Right lung (tissue), 5 donors: ENCODE measurements around the gene PRDM13. TPM values are rescaled to one million over a fixed set of nuclear protein-coding genes. Genes with fewer than 3 reads are reported as not detected.
"Not testable (repeated sequence)": the region's sequence is repeated elsewhere in the genome, so short reads cannot be mapped to it uniquely, and the experiment has no call there.

Source experiments
- DNase-seq, 2 donors: peaks; one replicate each; pipeline ENCODE4 v3.0.0-alpha.2; 2013
- polyA plus RNA-seq, 5 donors: library from polyadenylated mRNA; unstranded; fragments of 120-200 nt; gene quantifications; one replicate each; pipeline versions ENCODE4 v1.2.1 to v1.2.3, GENCODE V29; 2013; ENCODE audit warnings: inconsistent platforms in 1 of 5, low replicate concordance in 1 of 5; ENCODE audit not compliant: insufficient read length in 5 of 5, insufficient read depth in 1 of 5

Gene PRDM13
- polyA plus RNA-seq, 5 donors = not detected

DNA sequence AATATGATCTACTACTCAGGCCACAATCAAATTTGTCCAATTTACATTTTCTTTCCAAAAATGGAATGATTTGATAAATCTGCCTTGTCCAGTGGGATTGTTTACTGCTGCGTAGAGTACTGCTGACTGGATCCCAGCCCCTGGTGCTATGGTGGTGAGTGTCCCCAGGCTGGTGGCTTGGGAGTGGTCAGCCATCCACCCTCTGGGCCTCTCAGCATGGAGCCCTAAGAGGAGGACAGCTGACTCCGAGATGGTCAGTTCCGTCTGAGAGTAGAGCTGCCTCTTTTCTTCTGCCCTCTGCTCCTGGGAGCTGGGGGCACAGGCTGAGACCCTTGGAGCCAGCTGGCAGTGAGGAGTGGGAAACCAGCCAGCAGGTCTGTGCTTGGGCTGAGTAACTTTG is 22.7 kb downstream of the PRDM13 start:
- no peak for DNase-seq

DNA sequence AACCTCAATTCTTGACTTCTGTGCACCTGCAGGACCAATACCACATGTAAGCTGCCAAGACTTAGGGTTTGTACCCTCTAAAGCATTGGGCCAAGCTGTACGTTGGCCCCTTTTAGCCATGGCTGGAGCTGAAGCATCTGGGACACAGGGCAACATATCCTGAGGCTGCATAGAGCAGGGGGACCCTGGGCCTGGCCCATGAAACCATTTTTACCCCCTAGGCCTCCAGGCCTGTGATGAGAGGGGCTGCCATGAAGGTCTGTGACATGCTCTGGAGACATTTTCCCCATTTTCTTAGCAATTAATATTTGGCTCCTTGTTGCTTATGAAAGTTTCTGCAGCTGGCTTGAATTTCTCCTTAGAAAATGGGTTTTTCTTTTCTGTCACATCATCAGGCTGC is 31.0 kb downstream of the PRDM13 start:
- no peak for DNase-seq

DNA sequence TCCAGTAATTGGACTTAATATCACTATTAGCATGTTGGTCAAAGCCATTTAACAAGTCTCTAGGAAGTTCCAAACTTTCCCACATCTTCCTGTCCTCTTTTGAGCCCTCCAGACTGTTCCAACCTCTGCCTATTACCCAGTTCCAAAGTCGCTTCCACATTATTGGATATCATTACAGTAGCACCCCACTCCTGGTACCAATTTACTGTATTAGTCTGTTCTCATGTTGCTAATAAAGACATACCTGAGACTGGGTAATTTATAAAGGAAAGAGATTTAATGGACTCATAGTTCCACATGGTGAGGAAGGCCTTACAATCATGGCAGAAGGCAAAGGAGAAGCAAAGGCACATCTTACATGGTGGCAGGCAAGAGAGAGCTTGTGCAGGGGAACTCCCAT is 31.7 kb downstream of the PRDM13 start:
- DNase-seq = not testable (repeated sequence)

DNA sequence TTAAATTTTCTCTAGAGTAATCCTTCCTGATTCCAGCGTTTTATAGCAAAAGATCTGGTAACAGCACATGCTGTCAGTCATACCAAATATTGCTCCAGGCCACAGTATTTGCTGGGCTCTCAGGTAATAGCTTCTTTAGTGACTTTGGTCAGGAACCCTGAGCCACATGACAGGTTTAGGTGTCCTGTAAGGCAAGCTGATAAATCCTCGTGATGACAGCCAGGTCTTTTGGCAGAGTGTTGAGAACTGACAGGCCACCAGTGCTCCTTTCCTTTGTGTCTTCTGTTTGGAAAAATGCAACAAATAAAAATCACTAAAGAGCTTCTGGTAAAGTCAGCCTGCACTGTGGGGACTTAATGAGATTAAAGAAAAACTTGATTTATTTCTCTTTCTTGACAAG is 34.6 kb downstream of the PRDM13 start:
- no peak for DNase-seq

DNA sequence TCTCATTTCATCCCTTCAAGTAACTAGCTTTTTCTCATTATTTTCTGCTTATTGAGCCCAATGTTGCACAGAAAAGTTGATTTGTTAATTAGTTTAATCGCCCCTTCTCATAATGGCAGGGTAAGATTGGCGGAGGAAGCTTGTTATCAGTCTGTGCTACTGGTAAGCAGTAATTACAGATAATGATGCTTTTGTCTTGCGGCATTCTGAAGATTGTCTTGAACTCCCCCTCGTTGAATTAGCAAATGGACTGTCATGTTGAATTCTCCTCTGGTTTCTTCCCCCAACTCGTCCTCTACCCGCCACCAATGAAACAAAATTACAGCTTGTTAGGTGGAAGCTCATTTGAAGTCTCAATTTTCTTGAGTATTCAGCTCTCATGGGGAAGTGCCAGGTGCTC is 39.4 kb downstream of the PRDM13 start:
- no peak for DNase-seq

- DNase-seq = not testable (repeated sequence)
These were observed 43.5 kb downstream of the PRDM13 start for GRCh38 chr6:99650091-99650571.

DNA sequence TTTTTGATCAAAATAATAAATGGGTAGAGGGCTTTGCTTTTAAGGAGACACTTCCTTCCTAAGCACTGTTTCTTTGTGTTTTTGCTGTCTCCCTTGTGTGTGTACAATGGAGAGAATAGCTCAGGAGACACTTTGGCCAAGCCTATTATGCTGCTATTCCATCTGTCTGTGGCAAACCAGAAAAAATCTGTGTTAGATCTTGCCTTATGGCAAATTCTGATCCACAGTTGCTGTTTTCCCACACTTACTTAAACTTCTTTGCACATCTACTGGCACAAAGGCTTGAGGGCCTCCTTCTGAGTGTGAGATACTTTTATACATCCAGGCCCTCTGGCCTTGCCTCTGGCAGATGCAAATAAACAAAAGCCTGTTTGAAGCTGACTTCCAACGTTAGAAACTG is 53.6 kb downstream of the PRDM13 start:
- no peak for DNase-seq

DNA sequence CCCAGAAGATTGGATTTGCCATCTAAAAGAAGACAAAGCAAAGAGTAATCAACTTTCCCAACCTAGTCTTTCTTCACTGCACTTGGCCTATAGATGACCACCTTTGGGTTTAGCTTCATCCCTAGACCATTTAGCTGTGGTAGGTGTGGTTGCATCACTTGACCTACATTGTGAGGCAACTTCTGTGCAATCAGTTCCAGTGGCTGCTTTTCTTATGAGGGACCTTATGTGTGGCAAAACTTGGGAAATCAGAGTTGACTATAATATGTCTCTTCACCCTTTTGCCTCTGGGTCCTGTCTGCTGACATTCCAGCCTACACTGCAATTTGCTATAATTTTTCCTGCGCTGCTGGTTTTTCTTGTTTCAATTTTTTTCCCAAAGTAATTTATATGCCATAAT is 55.2 kb downstream of the PRDM13 start:
- no peak for DNase-seq

- no peak for DNase-seq
These were observed 56.0 kb downstream of the PRDM13 start for GRCh38 chr6:99662616-99663015.

Other genes starting within 250 kb of the PRDM13 start
- gene COQ3, start 212.6 kb upstream of the PRDM13 start, polyA plus RNA-seq = 10 to 100 TPM in 3 of 5 donors, 1 to 10 TPM in 2; 9.4 to 12.2 (median 11.0) TPM
- 100 to 1,000 TPM; 212 to 440 (median 386) TPM for gene PNISR, start 181.5 kb upstream of the PRDM13 start, polyA plus RNA-seq
- gene USP45, start 91.4 kb upstream of the PRDM13 start, polyA plus RNA-seq = 10 to 100 TPM in 4 of 5 donors, 1 to 10 TPM in 1; 9.1 to 14.8 (median 13.8) TPM
- gene CCNC, start 38.2 kb upstream of the PRDM13 start, polyA plus RNA-seq = 100 to 1,000 TPM in 2 of 5 donors, 10 to 100 TPM in 3; 68.1 to 120 (median 93.4) TPM